Stimulated activated CD4-positive, alpha-beta T cell treated with anti-CD3 and anti-CD28 coated beads, TNF-alpha, amount 100 ng/mL, for 1 hour (primary cell): ENCODE data around the gene LTN1.

Source experiments
- DNase-seq, 3 donors: peaks; one replicate each; pipeline ENCODE4 v3.0.0-alpha.2; 2020; ENCODE audit warnings: low read depth in 3 of 3, low spot score in 1 of 3

The LTN1 gene

DNA sequence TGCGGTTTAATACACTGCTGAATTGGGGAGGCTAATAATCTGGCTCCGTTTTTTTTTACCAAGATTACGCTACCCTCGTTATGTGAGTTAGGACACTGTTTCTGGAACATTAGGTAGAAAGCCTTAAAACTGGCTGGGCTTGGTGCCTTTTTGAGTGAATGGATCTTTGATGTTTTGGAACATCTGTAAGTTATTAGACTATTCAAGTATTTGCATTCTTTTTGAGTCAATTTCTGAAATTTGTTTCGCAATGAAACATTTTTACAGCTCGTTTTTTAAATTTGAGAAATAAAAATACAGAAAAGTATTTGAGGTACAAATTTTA is 106.9 kb downstream of the LTN1 start:
- no peak for DNase-seq

DNA sequence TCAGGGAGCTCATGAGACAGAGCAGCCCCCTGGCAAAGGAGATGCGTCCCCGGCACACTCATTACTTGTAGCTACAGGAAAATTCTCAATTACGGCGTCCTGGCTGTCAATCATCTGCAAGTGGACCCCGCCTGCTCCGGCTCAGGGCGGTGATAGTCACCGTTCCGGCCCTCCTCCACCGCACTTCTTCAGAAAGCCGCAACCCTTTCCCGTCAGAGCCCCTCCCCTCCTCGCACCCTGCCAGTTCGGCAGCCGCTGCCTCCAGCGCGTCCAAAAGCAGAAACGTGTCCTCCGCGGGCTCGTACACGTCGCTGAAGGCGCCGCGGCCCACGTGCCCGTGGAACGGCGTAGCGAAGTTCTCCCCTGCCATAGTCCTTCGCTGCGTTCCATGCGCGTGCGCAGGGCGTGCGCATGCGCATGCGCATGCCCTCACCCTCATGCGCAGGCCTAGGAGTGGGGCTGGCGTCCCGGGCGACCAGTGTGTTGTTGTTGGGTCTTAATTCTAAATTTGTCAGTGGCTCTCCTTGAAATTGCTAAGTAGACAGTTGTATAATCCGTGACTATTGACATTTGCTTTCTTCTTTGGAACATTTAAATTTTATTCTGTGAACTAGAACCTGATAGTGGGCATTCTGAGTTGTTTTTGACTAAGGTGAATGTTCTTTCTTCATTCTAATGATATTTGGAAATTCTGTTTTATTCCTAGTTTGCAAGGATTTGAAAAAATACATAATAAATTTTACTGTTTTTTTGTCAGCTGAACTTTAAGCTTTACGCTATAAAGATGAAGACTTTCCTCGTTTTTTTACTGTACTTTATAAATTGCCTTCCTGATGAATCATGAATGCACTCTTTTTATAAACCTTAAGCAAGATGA is 107.5 kb downstream of the LTN1 start:
- DNase-seq = peak; percentile 79 to 86 (median 79)

DNA sequence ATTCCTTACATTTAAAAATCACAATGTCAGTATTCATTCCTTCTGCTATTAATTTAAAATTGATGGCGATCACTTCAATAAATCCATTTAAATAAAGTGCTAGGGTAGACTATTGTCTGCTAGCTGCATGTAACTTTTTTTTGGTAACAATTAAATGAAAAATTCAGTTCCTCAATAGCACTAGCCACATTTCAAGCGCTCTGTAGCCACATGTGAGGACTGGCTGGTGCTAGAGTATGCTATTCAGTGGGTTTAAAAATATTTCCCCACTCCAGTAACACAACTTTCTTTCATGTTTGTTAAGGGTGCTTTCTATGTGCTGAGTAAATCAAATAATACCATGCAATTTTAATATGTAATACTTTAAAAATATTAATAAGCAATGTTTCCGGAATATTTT is 108.2 kb downstream of the LTN1 start:
- no peak for DNase-seq

DNA sequence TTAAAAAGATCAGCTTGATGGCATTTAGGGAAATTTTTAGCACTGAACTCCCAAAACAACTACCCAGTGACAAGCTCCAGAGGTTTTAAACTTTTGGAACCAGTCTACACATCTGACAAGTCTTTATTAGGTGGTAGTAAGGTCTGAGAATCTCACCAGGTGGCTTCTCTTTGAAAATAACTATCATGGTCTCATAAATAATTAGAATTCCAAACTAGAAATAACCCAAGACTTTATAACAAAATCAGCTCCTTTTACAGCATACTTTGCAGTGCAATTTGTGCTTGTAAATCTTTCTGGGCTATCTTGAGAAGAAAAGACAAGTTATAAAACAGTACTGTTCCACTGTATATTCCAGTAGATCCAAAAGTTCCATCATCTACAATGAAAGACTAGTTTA is 108.7 kb downstream of the LTN1 start:
- DNase-seq = no peak

DNA sequence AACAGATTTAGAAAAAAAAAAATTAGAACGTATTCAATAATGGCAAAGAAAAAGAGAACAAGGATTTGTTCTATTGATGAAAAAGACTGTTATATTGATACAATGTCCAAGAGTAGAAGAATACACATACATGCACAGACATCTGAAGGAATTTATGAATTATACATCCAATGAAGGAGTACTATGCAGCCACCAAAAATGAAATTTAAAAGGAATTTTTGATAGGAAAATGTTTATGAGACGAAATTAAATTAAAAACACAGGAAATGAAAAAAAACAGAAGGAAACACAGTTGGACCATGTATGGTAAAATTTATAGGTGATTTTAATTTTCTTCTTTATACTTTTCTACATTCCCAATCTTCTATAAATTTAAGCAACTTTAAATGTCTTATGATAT is 110.3 kb downstream of the LTN1 start:
- no peak for DNase-seq
